Right ventricle myocardium inferior (tissue), 1 donor: Measurements from ENCODE around the gene SELENOV. TPM values are rescaled to one million over a fixed set of nuclear protein-coding genes. Genes with fewer than 3 reads are reported as not detected.

Experiments
- ATAC-seq: fragments of 200-7000 bp; cut with Tn5 transposase; one replicate; pipeline ENCODE4 v1.9.1; 2020; ENCODE audit warnings: mild to moderate bottlenecking, moderate library complexity
- DNase-seq: peaks from one replicate; pipeline ENCODE4 v3.0.0; 2021; ENCODE audit errors: missing footprints
- intact Hi-C: fragments of 100-400 bp; cut with DNase I; formaldehyde crosslinking; loops from one replicate; pipeline ENCODE4 v1.11.0; 2022
- total RNA-seq: library from RNA; stranded (reverse); fragmentation: NEBNext Ultra II Directional; extraction: Animal tissue kit (Norgen Biotek cat#: 25700); gene quantifications from one replicate; pipeline ENCODE4 v1.2.1, GENCODE V29; 2021
- donor health status: DM: no; HTN: yes; CAD: no; lungs with severe emphysema.

The SELENOV gene
- total RNA-seq, 1 donor from 2014 or later: not detected

DNA sequence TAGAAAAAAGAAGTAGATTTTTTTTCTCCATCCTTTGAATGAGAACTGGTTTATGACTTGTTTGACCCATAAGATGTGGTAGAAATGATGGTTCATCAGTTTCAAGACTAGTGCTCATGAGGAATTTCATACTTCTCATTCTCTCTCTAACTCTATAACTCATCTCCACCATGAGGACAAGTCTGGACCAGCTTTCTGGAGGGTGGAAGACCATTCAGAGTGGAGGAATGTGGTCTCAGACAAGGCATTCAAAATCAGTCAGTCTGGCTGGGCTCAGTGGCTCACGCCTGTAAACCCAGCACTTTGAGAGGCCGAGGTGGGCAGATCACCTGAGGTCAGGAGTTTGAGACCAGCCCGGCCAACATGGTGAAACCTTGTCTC lies 28.5 kb downstream of the SELENOV start:
- ATAC-seq (no peak), DNase-seq (no peak)
- intact Hi-C loops: no loop called here

- ATAC-seq (no peak), DNase-seq (no peak)
- intact Hi-C loops: no loop called here
Measured at GRCh38 chr19:39544226-39544903, 29.4 kb downstream of the SELENOV start.

GRCh38 chr19:39544911-39545310 lies 30.0 kb downstream of the SELENOV start:
- DNase-seq (no peak), ATAC-seq (no peak)
- intact Hi-C loops: no loop called here

GRCh38 chr19:39546599-39546998 lies 31.7 kb downstream of the SELENOV start:
- intact Hi-C loops: no loop called here
- ATAC-seq: no peak
- no peak for DNase-seq

GRCh38 chr19:39550197-39550596 lies 35.3 kb downstream of the SELENOV start:
- intact Hi-C loops: loop anchor here (5.0 kb wide), 1 partner anchor 217 kb away; no protein-coding TSS in a partner anchor
- DNase-seq: no peak
- no peak for ATAC-seq

DNA sequence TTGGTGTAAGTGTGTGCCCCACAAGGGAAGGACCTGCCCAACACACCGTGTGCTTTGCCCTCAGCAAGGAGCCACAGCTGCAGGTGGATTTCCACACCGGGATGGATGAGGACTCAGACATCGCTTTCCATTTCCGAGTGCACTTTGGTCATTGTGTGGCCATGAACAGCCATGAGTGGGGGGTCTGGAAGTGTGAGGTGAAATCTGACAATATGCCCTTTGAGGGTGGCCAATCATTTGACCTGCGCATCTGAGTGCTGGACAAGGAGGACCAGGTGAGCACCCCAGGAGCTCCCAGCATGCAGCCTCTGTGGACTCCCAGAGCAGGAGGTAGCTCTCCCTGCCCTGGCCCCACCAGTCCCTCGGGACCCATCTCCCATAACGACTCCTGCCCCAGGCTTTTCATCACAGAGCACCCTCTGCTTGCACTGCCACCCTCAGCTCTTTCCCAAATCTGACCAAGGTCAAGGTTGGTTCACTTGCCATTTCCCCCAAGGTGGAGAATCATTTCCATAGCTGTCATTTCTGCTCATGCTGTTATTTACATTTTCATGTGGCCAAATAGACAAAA lies 38.2 kb downstream of the SELENOV start:
- no peak for ATAC-seq
- intact Hi-C loops: loop anchor here (5.0 kb wide), 1 partner anchor 214 kb away; no protein-coding TSS in a partner anchor

DNA sequence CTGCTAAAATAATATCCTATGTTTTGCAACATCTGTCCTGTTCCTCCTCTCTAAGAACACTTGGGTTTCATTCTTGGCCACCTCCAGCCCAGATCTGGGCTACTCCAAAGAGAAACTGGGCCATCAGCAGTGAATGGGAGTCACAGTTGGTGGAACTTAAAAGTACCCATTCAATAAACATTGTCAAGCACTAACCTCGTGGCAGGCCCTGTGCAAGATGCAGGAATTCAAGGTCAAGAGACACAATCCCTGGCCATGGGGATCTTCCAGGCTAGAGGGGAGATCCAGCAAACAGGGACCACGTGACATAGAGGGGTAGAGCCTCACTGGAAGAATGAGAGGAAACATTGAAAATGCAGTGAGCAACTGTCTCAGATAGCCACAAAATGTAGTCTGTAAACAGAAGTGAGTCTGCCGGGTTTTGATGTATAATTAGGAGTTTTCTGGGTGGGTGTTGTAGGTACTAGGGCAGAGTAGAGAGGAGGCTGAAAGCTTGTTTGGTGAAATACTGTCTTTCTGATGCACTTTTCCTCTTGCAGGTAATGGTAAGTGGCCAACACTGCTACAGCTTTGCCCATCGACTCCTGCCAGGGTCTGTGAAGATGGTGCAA lies 39.9 kb downstream of the SELENOV start:
- ATAC-seq (no peak), DNase-seq (no peak)
- intact Hi-C loops: loop anchor here (5.0 kb wide), 1 partner anchor 212 kb away; no protein-coding TSS in a partner anchor

More for the DNA sequence above, 38.2 kb downstream of the SELENOV start:
- no peak for DNase-seq

DNA sequence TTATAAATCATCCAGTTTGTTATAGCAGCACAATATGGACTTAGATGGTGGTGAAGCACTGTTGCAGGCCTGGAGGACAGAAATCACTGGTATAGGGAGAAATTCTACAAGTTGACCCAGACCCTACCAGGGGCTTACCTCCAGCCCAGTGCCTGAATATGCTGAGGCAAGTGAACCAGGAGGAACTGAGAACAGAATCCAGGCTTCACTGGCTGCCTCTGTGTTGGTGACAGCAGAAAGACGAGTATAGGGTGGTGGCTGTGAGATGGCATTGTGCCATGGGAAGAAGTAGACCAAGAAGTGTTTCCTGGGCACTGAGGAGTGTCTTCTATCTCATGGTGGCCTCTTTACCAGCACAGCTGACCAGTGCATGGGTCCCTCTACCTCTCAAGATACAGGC lies 40.9 kb downstream of the SELENOV start:
- intact Hi-C loops: no loop called here
- no peak for DNase-seq
- no peak for ATAC-seq

GRCh38 chr19:39557811-39558623 lies 43.1 kb downstream of the SELENOV start:
- DNase-seq (no peak), ATAC-seq (no peak)
- intact Hi-C loops: no loop called here

GRCh38 chr19:39558624-39559117 lies 43.7 kb downstream of the SELENOV start:
- intact Hi-C loops: no loop called here

GRCh38 chr19:39563408-39563807 lies 48.5 kb downstream of the SELENOV start:
- intact Hi-C loops: no loop called here
- DNase-seq (no peak), ATAC-seq (no peak)

More at GRCh38 chr19:39558624-39559117, 43.7 kb downstream of the SELENOV start:
- ATAC-seq: no peak
- DNase-seq: no peak

GRCh38 chr19:39566064-39566463 lies 51.1 kb downstream of the SELENOV start:
- DNase-seq: no peak
- no peak for ATAC-seq
- intact Hi-C loops: no loop called here

DNA sequence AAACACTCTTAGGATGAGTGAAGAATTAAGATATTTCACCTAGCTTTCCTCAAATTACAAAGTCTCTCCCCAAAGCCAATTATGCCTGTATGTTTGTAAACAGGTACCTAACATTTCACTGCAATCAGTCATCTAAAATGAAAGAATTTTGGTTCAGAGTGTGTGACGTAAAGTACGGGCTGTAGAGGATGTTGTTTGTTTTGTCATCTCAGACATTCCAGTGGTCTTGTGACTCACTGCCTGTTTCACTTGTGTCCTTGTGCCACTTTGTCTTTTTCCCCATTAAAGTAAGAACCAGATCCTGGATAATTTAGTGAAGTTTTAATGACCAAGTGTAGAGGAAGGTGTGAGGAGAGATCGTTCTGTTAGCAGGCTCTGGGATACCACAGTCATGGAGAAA lies 53.7 kb downstream of the SELENOV start:
- intact Hi-C loops: no loop called here
- ATAC-seq: no peak
- DNase-seq: no peak

Other genes starting within 250 kb of the SELENOV start
- not detected for gene IFNL2, start 246.7 kb upstream of the SELENOV start, total RNA-seq
- not detected for gene IFNL1, start 218.7 kb upstream of the SELENOV start, total RNA-seq
- gene LRFN1, start 194.3 kb upstream of the SELENOV start, total RNA-seq: 0.41 TPM
- gene GMFG, start 179.1 kb upstream of the SELENOV start, total RNA-seq: 20.2 TPM
- 40.6 TPM for gene SAMD4B, start 172.7 kb upstream of the SELENOV start, total RNA-seq
- gene PAF1, start 124.0 kb upstream of the SELENOV start, total RNA-seq: 34.5 TPM
- 21.8 TPM for gene MED29, start 123.8 kb upstream of the SELENOV start, total RNA-seq
- 48.7 TPM for gene ZFP36, start 108.3 kb upstream of the SELENOV start, total RNA-seq
- 10.4 TPM for gene PLEKHG2, start 102.5 kb upstream of the SELENOV start, total RNA-seq
- 1,258 TPM for gene RPS16, start 79.2 kb upstream of the SELENOV start, total RNA-seq
- 80.6 TPM for gene SUPT5H, start 69.6 kb upstream of the SELENOV start, total RNA-seq
- gene TIMM50, start 34.3 kb upstream of the SELENOV start, total RNA-seq: 75.9 TPM
- gene DLL3, start 16.2 kb upstream of the SELENOV start, total RNA-seq: not detected
- 1.7 TPM for gene EID2B, start 17.7 kb downstream of the SELENOV start, total RNA-seq
- 10.7 TPM for gene EID2, start 25.0 kb downstream of the SELENOV start, total RNA-seq
- gene LGALS13, start 87.4 kb downstream of the SELENOV start, total RNA-seq: not detected
- not detected for gene LGALS16, start 140.8 kb downstream of the SELENOV start, total RNA-seq
- not detected for gene LGALS14, start 189.3 kb downstream of the SELENOV start, total RNA-seq
- not detected for gene CLC, start 222.9 kb downstream of the SELENOV start, total RNA-seq